H9 (cell line): ENCODE data around the gene ABHD16A. TPM values are rescaled to one million over a fixed set of nuclear protein-coding genes. Genes with fewer than 3 reads are reported as not detected.
A peak's percentile ranks its signal among the peaks of the same experiment; 100 is the strongest.

Source experiments
- DNase-seq: peaks from one replicate; pipeline ENCODE4 v3.0.0-alpha.2; 2017
- H2AFZ ChIP-seq: one replicate; pipeline ENCODE4 v1.6.1; 2013; ENCODE audit warnings: mild to moderate bottlenecking, low read length, control low read depth, moderate library complexity
- H2AK5ac ChIP-seq: 2 replicates; pipeline ENCODE4 v1.6.1; 2013; ENCODE audit warnings: low read length, control low read depth, mixed read lengths; ENCODE audit not compliant: insufficient read length
- H2BK120ac ChIP-seq: one replicate; pipeline ENCODE4 v1.6.1; 2013; ENCODE audit warnings: low read depth, mild to moderate bottlenecking, low read length, control low read depth, inconsistent platforms; ENCODE audit not compliant: poor library complexity, severe bottlenecking
- H2BK12ac ChIP-seq: 2 replicates; pipeline ENCODE4 v1.6.1; 2013; ENCODE audit warnings: low read length, control low read depth, mixed read lengths, low read depth; ENCODE audit not compliant: insufficient read length
- H2BK15ac ChIP-seq: 2 replicates; pipeline ENCODE4 v1.6.1; 2013; ENCODE audit warnings: low read depth, low read length, control low read depth
- H2BK20ac ChIP-seq: one replicate; pipeline ENCODE4 v1.6.1; 2013; ENCODE audit warnings: low read depth, mild to moderate bottlenecking, low read length, control low read depth, inconsistent platforms; ENCODE audit not compliant: poor library complexity, severe bottlenecking
- H2BK5ac ChIP-seq: 2 replicates; pipeline ENCODE4 v1.6.1; 2013; ENCODE audit warnings: low read length, control low read depth, mixed read lengths; ENCODE audit not compliant: insufficient read length
- H3K14ac ChIP-seq: 2 replicates; pipeline ENCODE4 v1.6.1; 2013; ENCODE audit warnings: low read length, control low read depth; ENCODE audit not compliant: insufficient read depth
- H3K18ac ChIP-seq: 2 replicates; pipeline ENCODE4 v1.6.1; 2013; ENCODE audit warnings: low read depth, mild to moderate bottlenecking, mixed read lengths, low read length, control low read depth; ENCODE audit not compliant: insufficient read length
- H3K23ac ChIP-seq: 2 replicates; pipeline ENCODE4 v1.6.1; 2013; ENCODE audit warnings: low read length, control low read depth, mixed read lengths, low read depth; ENCODE audit not compliant: insufficient read length
- H3K23me2 ChIP-seq: 2 replicates; pipeline ENCODE4 v1.6.1; 2013; ENCODE audit warnings: low read depth, mild to moderate bottlenecking, mixed read lengths, low read length, control low read depth; ENCODE audit not compliant: insufficient read length, poor library complexity, severe bottlenecking
- H3K27ac ChIP-seq: 2 replicates; pipeline ENCODE4 v1.5.1; 2013; ENCODE audit warnings: low read length, control low read depth, mixed read lengths, low read depth; ENCODE audit not compliant: insufficient read length
- H3K27me3 ChIP-seq: 2 replicates; pipeline ENCODE4 v1.6.1; 2013; ENCODE audit warnings: low read length, control low read depth, inconsistent platforms; ENCODE audit not compliant: insufficient read depth
- H3K4ac ChIP-seq: 2 replicates; pipeline ENCODE4 v1.6.1; 2013; ENCODE audit warnings: low read depth, mild to moderate bottlenecking, control low read depth, inconsistent platforms, low read length, moderate library complexity
- H3K4me1 ChIP-seq: 2 replicates; pipeline ENCODE4 v1.6.1; 2013; ENCODE audit warnings: low read length, control low read depth, inconsistent platforms; ENCODE audit not compliant: insufficient read depth
- H3K4me2 ChIP-seq: 2 replicates; pipeline ENCODE4 v1.6.1; 2013; ENCODE audit warnings: low read length, control low read depth, mixed read lengths; ENCODE audit not compliant: insufficient read length, insufficient read depth
- H3K56ac ChIP-seq: 2 replicates; pipeline ENCODE4 v1.6.1; 2013; ENCODE audit warnings: low read depth, mild to moderate bottlenecking, mixed read lengths, low read length, control low read depth; ENCODE audit not compliant: insufficient read length
- H3K79me1 ChIP-seq: 2 replicates; pipeline ENCODE4 v1.6.1; 2013; ENCODE audit warnings: low read depth, mild to moderate bottlenecking, moderate library complexity, low read length, control low read depth, inconsistent platforms; ENCODE audit not compliant: insufficient read depth, poor library complexity, severe bottlenecking
- H3K79me2 ChIP-seq: 2 replicates; pipeline ENCODE4 v1.6.1; 2013; ENCODE audit warnings: low read length, control low read depth, inconsistent platforms; ENCODE audit not compliant: insufficient read depth
- H3K9ac ChIP-seq: 2 replicates; pipeline ENCODE4 v1.6.1; 2013; ENCODE audit warnings: low read length, control low read depth, mixed read lengths; ENCODE audit not compliant: insufficient read length; ENCODE audit errors: extremely low read depth
- H3K9me3 ChIP-seq: one replicate; pipeline ENCODE4 v1.6.1; 2013; ENCODE audit warnings: low read depth, low read length, inconsistent platforms; ENCODE audit not compliant: control insufficient read depth
- H3T11ph ChIP-seq: one replicate; pipeline ENCODE4 v1.6.1; 2013; ENCODE audit warnings: mild to moderate bottlenecking, low read length, control low read depth, inconsistent platforms
- H4K20me1 ChIP-seq: one replicate; pipeline ENCODE4 v1.6.1; 2013; ENCODE audit not compliant: control insufficient read depth, insufficient read length, insufficient read depth
- H4K5ac ChIP-seq: 2 replicates; pipeline ENCODE4 v1.6.1; 2013; ENCODE audit warnings: low read depth, mild to moderate bottlenecking, mixed read lengths, low read length, control low read depth; ENCODE audit not compliant: insufficient read length
- H4K8ac ChIP-seq: replicated peaks from 2 replicates; pipeline ENCODE4 v1.6.1; 2013; ENCODE audit warnings: low read length, control low read depth, mixed read lengths, low read depth; ENCODE audit not compliant: insufficient read length
- H4K91ac ChIP-seq: 2 replicates; pipeline ENCODE4 v1.6.1; 2013; ENCODE audit warnings: low read depth, mild to moderate bottlenecking, moderate library complexity, mixed read lengths, low read length, control low read depth; ENCODE audit not compliant: insufficient read length
- H3K27ac Mint-ChIP-seq, 3 experiments: 2 replicates in 2 of 3; 3 replicates in 1 of 3; pipeline ENCODE4 v1.8.0; 2020 to 2021; ENCODE audit warnings: mixed read lengths in 3 of 3, mild to moderate bottlenecking in 1 of 3, moderate library complexity in 1 of 3
- H3K27me3 Mint-ChIP-seq: 2 replicates; pipeline ENCODE4 v1.8.0; 2021; ENCODE audit warnings: low read depth, mild to moderate bottlenecking, moderate library complexity, mixed read lengths
- H3K36me3 Mint-ChIP-seq, 3 experiments: 2 replicates in 2 of 3; 3 replicates in 1 of 3; pipeline ENCODE4 v1.8.0; 2020 to 2021; ENCODE audit warnings: low read depth in 3 of 3, mixed read lengths in 3 of 3; ENCODE audit not compliant: insufficient read depth in 1 of 3
- H3K4me1 Mint-ChIP-seq, 2 experiments: 2 replicates each; pipeline ENCODE4 v1.8.0; 2020; ENCODE audit warnings: mixed read lengths in 2 of 2
- H3K4me3 Mint-ChIP-seq, 2 experiments: 2 replicates in 1 of 2; 3 replicates in 1 of 2; pipeline ENCODE4 v1.8.0; 2020 to 2021; ENCODE audit warnings: mild to moderate bottlenecking in 2 of 2, mixed read lengths in 2 of 2, moderate library complexity in 1 of 2
- H3K9me3 Mint-ChIP-seq, 2 experiments: 2 replicates in 1 of 2; 3 replicates in 1 of 2; pipeline ENCODE4 v1.8.0; 2020; ENCODE audit warnings: mild to moderate bottlenecking in 2 of 2, mixed read lengths in 2 of 2, moderate library complexity in 1 of 2
- WGBS: extraction: QIAGEN DNeasy Blood & Tissue Kit; methylation state at CpG from one replicate; pipeline ENCODE4 v1.1.7; 2013; ENCODE audit warnings: missing lambda C conversion rate, low lambda C conversion rate, mixed read lengths; ENCODE audit not compliant: insufficient read length; ENCODE audit errors: extremely low coverage; 5-methylcytosine and 5-hydroxymethylcytosine counted together
- microRNA-seq: library from miRNA; unstranded; fragments of <30 nt; microRNA quantifications from one replicate; pipeline ENCODE4, GENCODE V29; 2020; ENCODE audit warnings: borderline microRNAs expressed
- total RNA-seq: library from RNA; stranded (reverse); gene quantifications from 2 replicates; pipeline ENCODE4 v1.2.1, GENCODE V29; 2021
- TF ChIP-seq, protein P1 (sequence below): fragments of 200-600 bp; sonication (generic); conservative IDR thresholded peaks from 3 replicates; pipeline ENCODE4 v1.8.0; 2021; ENCODE audit warnings: antibody characterized with exemption, mild to moderate bottlenecking

The ABHD16A gene
- total RNA-seq, 1 experiment from 2014 or later: 34.4 TPM

DNA sequence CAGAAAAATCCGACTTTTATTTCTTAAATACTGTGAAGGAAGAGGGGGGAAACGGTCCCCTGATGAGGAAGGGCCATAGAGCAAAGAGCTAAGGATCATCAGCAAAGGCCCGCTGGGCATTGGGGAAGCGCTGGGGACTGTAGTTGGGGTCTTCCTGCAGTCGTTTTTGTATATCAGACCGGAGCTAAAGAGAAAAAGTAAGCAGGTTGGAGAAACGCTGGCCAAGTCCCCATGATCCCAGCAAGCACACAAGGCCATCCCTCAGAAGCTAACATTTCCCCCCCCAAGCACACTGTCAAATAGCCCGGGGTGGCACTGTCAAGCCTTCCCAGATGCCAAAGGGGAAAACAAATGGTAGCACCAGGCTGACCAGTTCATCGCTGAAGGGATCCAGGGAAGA, 64.1 kb downstream of the ABHD16A start:
- Mint-ChIP-seq H3K36me3 (peaks cover 46 to 89% (median 82%) of the 10 kb centered on the region in 3 experiments), H3K4me3 (no peak overlapping the region), H3K4me1 (no peaks in the 10 kb centered on the region), H3K27ac (peak overlapping the region in 2 of 3 experiments; percentile 25 to 91; a peak in 2 of 7 replicates), H3K9me3 (no peaks in the 10 kb centered on the region), H3K27me3 (no peaks in the 10 kb centered on the region)
- WGBS: no CpG with 5 or more reads among the region's 9 CpGs
- no peak overlapping the region for H3K4ac ChIP-seq
- H3K23me2 ChIP-seq: no peaks in the 10 kb centered on the region
- H2BK12ac ChIP-seq: no peak overlapping the region
- DNase-seq: no peak
- H3K9me3 ChIP-seq: no peaks in the 10 kb centered on the region
- H2BK5ac ChIP-seq: no peak overlapping the region
- TF ChIP-seq, protein P1, sequence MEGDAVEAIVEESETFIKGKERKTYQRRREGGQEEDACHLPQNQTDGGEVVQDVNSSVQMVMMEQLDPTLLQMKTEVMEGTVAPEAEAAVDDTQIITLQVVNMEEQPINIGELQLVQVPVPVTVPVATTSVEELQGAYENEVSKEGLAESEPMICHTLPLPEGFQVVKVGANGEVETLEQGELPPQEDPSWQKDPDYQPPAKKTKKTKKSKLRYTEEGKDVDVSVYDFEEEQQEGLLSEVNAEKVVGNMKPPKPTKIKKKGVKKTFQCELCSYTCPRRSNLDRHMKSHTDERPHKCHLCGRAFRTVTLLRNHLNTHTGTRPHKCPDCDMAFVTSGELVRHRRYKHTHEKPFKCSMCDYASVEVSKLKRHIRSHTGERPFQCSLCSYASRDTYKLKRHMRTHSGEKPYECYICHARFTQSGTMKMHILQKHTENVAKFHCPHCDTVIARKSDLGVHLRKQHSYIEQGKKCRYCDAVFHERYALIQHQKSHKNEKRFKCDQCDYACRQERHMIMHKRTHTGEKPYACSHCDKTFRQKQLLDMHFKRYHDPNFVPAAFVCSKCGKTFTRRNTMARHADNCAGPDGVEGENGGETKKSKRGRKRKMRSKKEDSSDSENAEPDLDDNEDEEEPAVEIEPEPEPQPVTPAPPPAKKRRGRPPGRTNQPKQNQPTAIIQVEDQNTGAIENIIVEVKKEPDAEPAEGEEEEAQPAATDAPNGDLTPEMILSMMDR: no peak
- H3T11ph ChIP-seq: no peak overlapping the region
- H2BK15ac ChIP-seq: no peak overlapping the region
- H3K79me1 ChIP-seq: no peaks in the 10 kb centered on the region
- peaks cover 2% of the 10 kb centered on the region for H4K20me1 ChIP-seq
- no peak overlapping the region for H4K5ac ChIP-seq
- H3K9ac ChIP-seq: no peak overlapping the region
- no peak overlapping the region for H3K27ac ChIP-seq
- H3K79me2 ChIP-seq: no peaks in the 10 kb centered on the region
- no peak overlapping the region for H2AFZ ChIP-seq
- no peak overlapping the region for H4K91ac ChIP-seq
- no peak overlapping the region for H3K4me2 ChIP-seq
- no peak overlapping the region for H3K23ac ChIP-seq
- no peak overlapping the region for H2AK5ac ChIP-seq
- H3K56ac ChIP-seq: no peak overlapping the region
- no peak overlapping the region for H2BK120ac ChIP-seq
- H3K18ac ChIP-seq: no peak overlapping the region
- H3K4me1 ChIP-seq: no peaks in the 10 kb centered on the region
- no peak overlapping the region for H3K14ac ChIP-seq
- H4K8ac ChIP-seq: no peak overlapping the region
- no peaks in the 10 kb centered on the region for H3K27me3 ChIP-seq
- no peak overlapping the region for H2BK20ac ChIP-seq

Small RNA genes within 50 kb of the gene (microRNA-seq; reads per million reads assigned to microRNA genes)
- gene MIR4646: not detected

Other genes with a start within 250 kb of the ABHD16A start
- gene MICB, start 205.2 kb downstream of the ABHD16A start, total RNA-seq: 6.2 and 6.8 TPM in 2 replicates
- gene MCCD1, start 174.4 kb downstream of the ABHD16A start, total RNA-seq: not detected in 2 replicates
- gene DDX39B, start 161.3 kb downstream of the ABHD16A start, total RNA-seq: 800 and 813 TPM in 2 replicates
- gene ATP6V1G2, start 156.7 kb downstream of the ABHD16A start, total RNA-seq: 3.6 and 3.8 TPM in 2 replicates
- 11.8 and 15.1 TPM in 2 replicates for gene NFKBIL1, start 155.7 kb downstream of the ABHD16A start, total RNA-seq
- not detected in 2 replicates for gene LTA, start 131.0 kb downstream of the ABHD16A start, total RNA-seq
- gene TNF, start 127.8 kb downstream of the ABHD16A start, total RNA-seq: not detected in 2 replicates
- gene LTB, start 120.9 kb downstream of the ABHD16A start, total RNA-seq: not detected in 2 replicates
- gene LST1, start 117.0 kb downstream of the ABHD16A start, total RNA-seq: not detected in 2 replicates
- gene NCR3, start 110.3 kb downstream of the ABHD16A start, total RNA-seq: 0.55 and 0.64 TPM in 2 replicates
- 3.2 and 4.2 TPM in 2 replicates for gene AIF1, start 88.1 kb downstream of the ABHD16A start, total RNA-seq
- 381 and 383 TPM in 2 replicates for gene PRRC2A, start 82.6 kb downstream of the ABHD16A start, total RNA-seq
- 415 and 417 TPM in 2 replicates for gene BAG6, start 50.7 kb downstream of the ABHD16A start, total RNA-seq
- gene APOM, start 47.4 kb downstream of the ABHD16A start, total RNA-seq: 3.6 and 3.9 TPM in 2 replicates
- 18.4 and 19.0 TPM in 2 replicates for gene C6orf47, start 42.5 kb downstream of the ABHD16A start, total RNA-seq
- 23.9 and 26.8 TPM in 2 replicates for gene GPANK1, start 38.3 kb downstream of the ABHD16A start, total RNA-seq
- 178 and 187 TPM in 2 replicates for gene CSNK2B, start 37.2 kb downstream of the ABHD16A start, total RNA-seq
- 21.3 and 21.6 TPM in 2 replicates for gene LY6G5B, start 33.3 kb downstream of the ABHD16A start, total RNA-seq
- gene LY6G5C, start 22.3 kb downstream of the ABHD16A start, total RNA-seq: 1.8 and 2.2 TPM in 2 replicates
- not detected in 2 replicates for gene LY6G6F, start 3.5 kb upstream of the ABHD16A start, total RNA-seq
- gene LY6G6D, start 12.0 kb upstream of the ABHD16A start, total RNA-seq: not detected in 2 replicates
- 0.24 TPM in 1 of 2 replicates, not detected in the other for gene LY6G6C, start 18.4 kb upstream of the ABHD16A start, total RNA-seq
- not detected in 2 replicates for gene MPIG6B, start 20.0 kb upstream of the ABHD16A start, total RNA-seq
- gene DDAH2, start 26.0 kb upstream of the ABHD16A start, total RNA-seq: 70.5 and 73.2 TPM in 2 replicates
- gene CLIC1, start 33.2 kb upstream of the ABHD16A start, total RNA-seq: 265 and 266 TPM in 2 replicates
- 21.5 and 22.4 TPM in 2 replicates for gene MSH5, start 36.7 kb upstream of the ABHD16A start, total RNA-seq
- gene SAPCD1, start 59.3 kb upstream of the ABHD16A start, total RNA-seq: 3.2 and 4.3 TPM in 2 replicates
- 2.5 TPM in 2 replicates for gene VWA7, start 74.0 kb upstream of the ABHD16A start, total RNA-seq
- 148 and 154 TPM in 2 replicates for gene VARS1, start 92.4 kb upstream of the ABHD16A start, total RNA-seq
- 114 and 123 TPM in 2 replicates for gene LSM2, start 103.6 kb upstream of the ABHD16A start, total RNA-seq
- gene HSPA1L, start 112.0 kb upstream of the ABHD16A start, total RNA-seq: 1.6 and 2.5 TPM in 2 replicates
- gene HSPA1A, start 112.2 kb upstream of the ABHD16A start, total RNA-seq: 51.2 and 51.7 TPM in 2 replicates
- 85.1 and 90.5 TPM in 2 replicates for gene HSPA1B, start 124.4 kb upstream of the ABHD16A start, total RNA-seq
- 35.1 and 36.2 TPM in 2 replicates for gene NEU1, start 159.5 kb upstream of the ABHD16A start, total RNA-seq
- gene SLC44A4, start 175.7 kb upstream of the ABHD16A start, total RNA-seq: 3.3 and 3.8 TPM in 2 replicates
- gene EHMT2, start 194.4 kb upstream of the ABHD16A start, total RNA-seq: 121 and 124 TPM in 2 replicates
- 31.0 and 32.7 TPM in 2 replicates for gene ZBTB12, start 198.8 kb upstream of the ABHD16A start, total RNA-seq
- gene C2, start 224.4 kb upstream of the ABHD16A start, total RNA-seq: 0.66 and 0.86 TPM in 2 replicates
- 0.31 and 0.39 TPM in 2 replicates for gene CFB, start 242.8 kb upstream of the ABHD16A start, total RNA-seq